SK-N-SH (cell line): ENCODE measurements around the gene USH1G.

Experiments
- CHD2 ChIP-seq: fragments of 150-350 bp; IDR thresholded peaks from 2 replicates; pipeline ENCODE4 v1.6.1; 2018; ENCODE audit warnings: low read length; ENCODE audit not compliant: partially characterized antibody
- POLR2AphosphoS5 ChIP-seq: IDR thresholded peaks from 2 replicates; pipeline ENCODE4 v1.6.1; 2012; ENCODE audit warnings: low read depth, low read length
- RAD21 ChIP-seq: IDR thresholded peaks from 2 replicates; pipeline ENCODE4 v1.6.1; 2012; ENCODE audit warnings: mild to moderate bottlenecking, low read length
- RCOR1 ChIP-seq: fragments of 150-350 bp; IDR thresholded peaks from 2 replicates; pipeline ENCODE4 v1.6.1; 2017; ENCODE audit warnings: antibody characterized with exemption, low read length
- SIN3A ChIP-seq: IDR thresholded peaks from 2 replicates; pipeline ENCODE4 v1.6.1; 2012; ENCODE audit warnings: low read depth, mild to moderate bottlenecking, low read length, moderate library complexity, borderline replicate concordance
- TAF1 ChIP-seq: IDR thresholded peaks from 2 replicates; pipeline ENCODE4 v1.6.1; 2012; ENCODE audit warnings: low read depth, mild to moderate bottlenecking, low read length, moderate library complexity, borderline replicate concordance
- TCF12 ChIP-seq: IDR thresholded peaks from 2 replicates; pipeline ENCODE4 v1.4.0; 2012
- TF ChIP-seq, protein P1 (sequence below): fragments of 200-600 bp; sonication (generic); IDR thresholded peaks from 2 replicates; pipeline ENCODE4 v1.6.1; 2017; ENCODE audit warnings: antibody characterized with exemption, mild to moderate bottlenecking, moderate library complexity
- TF ChIP-seq, protein P2 (sequence below): fragments of 150-350 bp; IDR thresholded peaks from 2 replicates; pipeline ENCODE4 v1.6.1; 2017; ENCODE audit warnings: antibody characterized with exemption, low read length, low read depth, borderline replicate concordance
- TF ChIP-seq, protein P3 (sequence below): IDR thresholded peaks from 2 replicates; pipeline ENCODE4 v1.4.0; 2012; ENCODE audit warnings: low read depth

DNA sequence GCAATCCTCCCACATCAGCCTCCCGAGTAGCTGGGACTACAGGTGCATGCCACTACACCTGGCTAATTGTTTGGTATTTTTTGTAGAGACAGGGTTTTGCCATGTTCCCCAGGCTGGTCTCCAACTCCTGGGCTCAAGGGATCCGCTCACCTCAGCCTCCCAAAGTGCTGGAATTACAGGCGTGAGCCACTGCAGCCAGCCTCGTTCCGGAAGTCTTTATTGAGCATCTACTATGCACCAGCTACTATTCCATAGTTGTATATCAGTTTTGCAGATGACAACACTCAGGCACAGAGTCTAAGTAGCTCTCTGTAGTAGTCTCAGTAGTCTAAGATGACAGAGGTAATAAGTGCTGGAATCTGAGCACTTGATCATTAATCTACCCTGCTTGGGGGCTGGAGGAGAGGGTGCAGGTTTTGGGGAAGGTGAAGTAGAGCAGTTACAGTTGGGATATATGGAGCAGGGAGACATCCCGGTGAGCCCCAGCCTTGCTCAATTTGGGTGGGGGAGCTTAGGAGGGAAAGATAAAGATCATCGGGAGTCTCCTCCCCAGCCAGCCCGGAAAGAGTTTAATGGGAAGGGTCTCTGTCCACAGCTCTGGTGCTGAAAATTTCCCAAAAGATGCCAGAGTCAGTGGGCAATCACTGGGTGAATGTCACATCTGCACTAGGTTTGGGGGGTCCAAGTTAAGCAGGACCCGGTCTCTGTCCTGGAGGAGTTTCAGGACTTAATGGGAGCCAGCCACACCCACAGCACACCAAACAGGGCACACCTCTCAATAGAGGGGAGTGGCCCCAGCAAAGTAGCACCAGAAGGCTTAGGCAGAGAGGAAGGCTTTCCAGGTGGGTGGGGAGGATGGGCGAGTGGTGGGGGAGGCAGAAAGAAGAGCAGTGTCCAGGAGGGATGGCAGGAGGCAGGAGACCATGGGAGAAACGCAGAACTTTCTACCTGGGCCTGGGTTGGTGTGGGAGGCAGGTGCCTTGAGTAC lies 14.3 kb upstream of the USH1G start:
- no peak for TF ChIP-seq CHD2
- TF ChIP-seq POLR2AphosphoS5, result no peak
- TF ChIP-seq TCF12, result no peak
- TF ChIP-seq TAF1, result no peak
- TF ChIP-seq, protein P1, sequence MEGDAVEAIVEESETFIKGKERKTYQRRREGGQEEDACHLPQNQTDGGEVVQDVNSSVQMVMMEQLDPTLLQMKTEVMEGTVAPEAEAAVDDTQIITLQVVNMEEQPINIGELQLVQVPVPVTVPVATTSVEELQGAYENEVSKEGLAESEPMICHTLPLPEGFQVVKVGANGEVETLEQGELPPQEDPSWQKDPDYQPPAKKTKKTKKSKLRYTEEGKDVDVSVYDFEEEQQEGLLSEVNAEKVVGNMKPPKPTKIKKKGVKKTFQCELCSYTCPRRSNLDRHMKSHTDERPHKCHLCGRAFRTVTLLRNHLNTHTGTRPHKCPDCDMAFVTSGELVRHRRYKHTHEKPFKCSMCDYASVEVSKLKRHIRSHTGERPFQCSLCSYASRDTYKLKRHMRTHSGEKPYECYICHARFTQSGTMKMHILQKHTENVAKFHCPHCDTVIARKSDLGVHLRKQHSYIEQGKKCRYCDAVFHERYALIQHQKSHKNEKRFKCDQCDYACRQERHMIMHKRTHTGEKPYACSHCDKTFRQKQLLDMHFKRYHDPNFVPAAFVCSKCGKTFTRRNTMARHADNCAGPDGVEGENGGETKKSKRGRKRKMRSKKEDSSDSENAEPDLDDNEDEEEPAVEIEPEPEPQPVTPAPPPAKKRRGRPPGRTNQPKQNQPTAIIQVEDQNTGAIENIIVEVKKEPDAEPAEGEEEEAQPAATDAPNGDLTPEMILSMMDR, result no peak
- TF ChIP-seq RCOR1, result no peak
- TF ChIP-seq, protein P2, sequence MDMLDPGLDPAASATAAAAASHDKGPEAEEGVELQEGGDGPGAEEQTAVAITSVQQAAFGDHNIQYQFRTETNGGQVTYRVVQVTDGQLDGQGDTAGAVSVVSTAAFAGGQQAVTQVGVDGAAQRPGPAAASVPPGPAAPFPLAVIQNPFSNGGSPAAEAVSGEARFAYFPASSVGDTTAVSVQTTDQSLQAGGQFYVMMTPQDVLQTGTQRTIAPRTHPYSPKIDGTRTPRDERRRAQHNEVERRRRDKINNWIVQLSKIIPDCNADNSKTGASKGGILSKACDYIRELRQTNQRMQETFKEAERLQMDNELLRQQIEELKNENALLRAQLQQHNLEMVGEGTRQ, result no peak
- TF ChIP-seq, protein P3, sequence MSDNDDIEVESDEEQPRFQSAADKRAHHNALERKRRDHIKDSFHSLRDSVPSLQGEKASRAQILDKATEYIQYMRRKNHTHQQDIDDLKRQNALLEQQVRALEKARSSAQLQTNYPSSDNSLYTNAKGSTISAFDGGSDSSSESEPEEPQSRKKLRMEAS, result no peak
- TF ChIP-seq SIN3A, result no peak
- no peak for TF ChIP-seq RAD21
